Panc1 (cell line): ENCODE data around the gene MAPK6. TPM values are rescaled to one million over a fixed set of nuclear protein-coding genes. Genes with fewer than 3 reads are reported as not detected.
A peak's percentile ranks its signal among the peaks of the same experiment; 100 is the strongest.

ENCODE experiments used
- ATAC-seq: fragments of 200-7000 bp; cut with Tn5 transposase; 2 replicates; pipeline ENCODE4 v1.9.1; 2020; ENCODE audit warnings: mild to moderate bottlenecking, moderate library complexity
- BruUV-seq: library from RNA; stranded (reverse); fragments of 400-500 nt; replicated peaks from 2 replicates; lab custom pipeline; 2021; lab: Mats Ljungman, UMichigan
- CTCF ChIA-PET: fragments of 300-600 bp; sonication (Branson Sonifier 250); formaldehyde crosslinking; loops from one replicate; lab custom pipeline; 2022; ENCODE audit warnings: antibody characterized with exemption; lab: Charles Lee
- POLR2A ChIA-PET: fragments of 300-600 bp; sonication (Branson Sonifier 250); formaldehyde crosslinking; loops from one replicate; lab custom pipeline; 2022; ENCODE audit warnings: antibody characterized with exemption; lab: Charles Lee
- DNase-seq: peaks from one replicate; pipeline ENCODE4 v3.0.0-alpha.2; 2010; ENCODE audit warnings: low read depth, low spot score
- H3K27ac ChIP-seq: 2 replicates; pipeline ENCODE4 v1.5.1; 2011; ENCODE audit warnings: mild to moderate bottlenecking, low read length, inconsistent platforms
- H3K27me3 ChIP-seq: fragments of 200-500 bp; sonication (Bioruptor generic); 2 replicates; pipeline ENCODE4 v1.6.0; 2014; ENCODE audit warnings: low read length, inconsistent platforms; ENCODE audit not compliant: control insufficient read depth, insufficient read depth
- H3K36me3 ChIP-seq: fragments of 200-500 bp; sonication (Bioruptor generic); 2 replicates; pipeline ENCODE4 v1.5.1; 2014; ENCODE audit warnings: inconsistent platforms, mild to moderate bottlenecking, low read length, moderate library complexity; ENCODE audit not compliant: control insufficient read depth, insufficient read depth
- H3K4me1 ChIP-seq: 2 replicates; pipeline ENCODE4 v1.5.1; 2011; ENCODE audit warnings: inconsistent platforms, mild to moderate bottlenecking, low read length, moderate library complexity; ENCODE audit not compliant: control insufficient read depth, insufficient read depth
- H3K4me3 ChIP-seq, 2 experiments: 2 replicates each; pipeline ENCODE4 v1.5.1; 2011 to 2012; ENCODE audit warnings: low read depth in 2 of 2, low read length in 2 of 2, mild to moderate bottlenecking in 2 of 2, inconsistent platforms in 1 of 2, moderate library complexity in 1 of 2
- H3K9me3 ChIP-seq: fragments of 200-500 bp; sonication (Bioruptor generic); 2 replicates; pipeline ENCODE4 v1.5.1; 2014; ENCODE audit warnings: low read depth, mild to moderate bottlenecking, inconsistent platforms, low read length, moderate library complexity; ENCODE audit not compliant: control insufficient read depth, insufficient read depth
- CTCF ChIP-seq: fragments of 450-650 bp; IDR thresholded peaks from 2 replicates; pipeline ENCODE4 v1.5.1; 2017; ENCODE audit warnings: mild to moderate bottlenecking
- POLR2AphosphoS5 ChIP-seq: IDR thresholded peaks from 2 replicates; pipeline ENCODE4 v1.6.1; 2012; ENCODE audit warnings: mild to moderate bottlenecking, low read depth, low read length, moderate library complexity
- REST ChIP-seq, 2 experiments: IDR thresholded peaks; 2 replicates each; pipeline ENCODE4 v1.6.1; 2011 to 2012; ENCODE audit warnings: low read depth in 2 of 2, control low read depth in 1 of 2, low read length in 1 of 2, mild to moderate bottlenecking in 1 of 2, moderate library complexity in 1 of 2; ENCODE audit not compliant: insufficient read depth in 1 of 2
- SIN3A ChIP-seq: IDR thresholded peaks from 2 replicates; pipeline ENCODE4 v1.6.1; 2012; ENCODE audit warnings: low read depth, mild to moderate bottlenecking, low read length, moderate library complexity, borderline replicate concordance; ENCODE audit not compliant: insufficient read depth
- TCF7L2 ChIP-seq: IDR thresholded peaks from 2 replicates; pipeline ENCODE4 v1.6.1; 2011; ENCODE audit warnings: mild to moderate bottlenecking, low read depth, low read length, inconsistent platforms
- in situ Hi-C: cut with HindIII; loops from 2 replicates; pipeline ENCODE4 v1.10.0; 2016; ENCODE audit warnings: low sequenced_read_pairs, low pct_unique_long_range_greater_than_20kb
- intact Hi-C: fragments of 100-400 bp; cut with micrococcal nuclease; formaldehyde crosslinking; loops from one replicate; pipeline ENCODE4 v1.10.0; 2022; ENCODE audit not compliant: unreplicated experiment
- total RNA-seq: library from RNA; stranded (reverse); gene quantifications from one replicate; pipeline ENCODE4 v1.2.1, GENCODE V29; 2021; ENCODE audit not compliant: unreplicated experiment

MAPK6 gene
- total RNA-seq, 1 experiment from 2014 or later: 66.6 TPM

GRCh38 chr15:52028431-52029093 is 9.5 kb downstream of the MAPK6 start:
- no peak for TF ChIP-seq TCF7L2
- TF ChIP-seq POLR2AphosphoS5: no peak
- TF ChIP-seq SIN3A: no peak
- TF ChIP-seq REST (IDR thresholded peaks at IDR 0.05; ENCODE audit: insufficient read depth in 1 of 2, low read depth in 2 of 2, low read length in 1 of 2): no peak
- TF ChIP-seq CTCF: no peak
- POLR2A ChIA-PET: interaction anchor here (1.0 to 1.2 kb wide), 2 partner anchors 10 to 56 kb away, joined by 3 to 5 read pairs; no protein-coding TSS in a partner anchor

GRCh38 chr15:52030010-52030409 is 11.0 kb downstream of the MAPK6 start:
- Histone ChIP-seq H3K27ac (peak overlapping the region; percentile 32; the same call in 1 of the 2 replicates), H3K9me3 (no peaks in the 10 kb centered on the region), H3K4me1 (peaks cover 14% of the 10 kb centered on the region), H3K27me3 (no peaks in the 10 kb centered on the region), H3K36me3 (no peaks in the 10 kb centered on the region), H3K4me3 (no peak overlapping the region)
- DNase-seq (no peak), ATAC-seq (no peak)
- POLR2A ChIA-PET: interaction anchor here (0.6 to 1.2 kb wide), 3 partner anchors 8 to 113 kb away, joined by 3 to 5 read pairs (median 3); no protein-coding TSS in a partner anchor
- CTCF ChIA-PET: no interaction called here
- in situ Hi-C loops: no loop called here
- TF ChIP-seq TCF7L2 (no peak), SIN3A (no peak)
- BruUV-seq: TSS peak; percentile 38
- intact Hi-C loops: no loop called here

More at GRCh38 chr15:52028431-52029093, 9.5 kb downstream of the MAPK6 start:
- Histone ChIP-seq H3K27ac (no peak overlapping the region), H3K9me3 (no peaks in the 10 kb centered on the region), H3K27me3 (no peaks in the 10 kb centered on the region), H3K36me3 (no peaks in the 10 kb centered on the region), H3K4me3 (no peak overlapping the region), H3K4me1 (peaks cover 16% of the 10 kb centered on the region)
- no peak for ATAC-seq
- CTCF ChIA-PET: no interaction called here
- in situ Hi-C loops: no loop called here
- intact Hi-C loops: no loop called here
- no peak for DNase-seq
- no TSS peak for BruUV-seq

GRCh38 chr15:52031556-52031955 is 12.5 kb downstream of the MAPK6 start:
- ChIA-PET POLR2A (no interaction called here), CTCF (no interaction called here)
- no peaks in the 10 kb centered on the region for H3K36me3 ChIP-seq
- no peak for DNase-seq
- H3K4me1 ChIP-seq: peaks cover 15% of the 10 kb centered on the region
- intact Hi-C loops: no loop called here
- no peak for TF ChIP-seq TCF7L2
- no peak for TF ChIP-seq POLR2AphosphoS5
- TF ChIP-seq CTCF: no peak
- no peak for TF ChIP-seq REST (IDR thresholded peaks at IDR 0.05; ENCODE audit: insufficient read depth in 1 of 2, low read depth in 2 of 2, low read length in 1 of 2)
- no peak for TF ChIP-seq SIN3A
- H3K9me3 ChIP-seq: no peaks in the 10 kb centered on the region
- H3K27ac ChIP-seq: no peak overlapping the region
- ATAC-seq: no peak
- in situ Hi-C loops: no loop called here
- BruUV-seq: no TSS peak
- no peaks in the 10 kb centered on the region for H3K27me3 ChIP-seq
- H3K4me3 ChIP-seq: no peak overlapping the region
